HEK293T (cell line): ENCODE results near the gene HMGXB3.

Experiments
- ARNT ChIP-seq: fragments of 450-650 bp; IDR thresholded peaks from 2 replicates; pipeline ENCODE4 v1.6.1; 2017; ENCODE audit warnings: mild to moderate bottlenecking
- BHLHE40 ChIP-seq: fragments of 450-650 bp; IDR thresholded peaks from 2 replicates; pipeline ENCODE4 v1.6.1; 2016; ENCODE audit warnings: mild to moderate bottlenecking, moderate library complexity, borderline replicate concordance
- CTBP1 ChIP-seq: fragments of 450-650 bp; IDR thresholded peaks from 2 replicates; pipeline ENCODE4 v1.6.1; 2016; ENCODE audit warnings: borderline replicate concordance
- FOXA1 ChIP-seq: fragments of 450-650 bp; IDR thresholded peaks from 2 replicates; pipeline ENCODE4 v1.6.1; 2016; ENCODE audit warnings: mild to moderate bottlenecking
- FOXK2 ChIP-seq: fragments of 450-650 bp; IDR thresholded peaks from 2 replicates; pipeline ENCODE4 v1.6.1; 2016; ENCODE audit warnings: mild to moderate bottlenecking
- FOXM1 ChIP-seq: fragments of 450-650 bp; IDR thresholded peaks from 2 replicates; pipeline ENCODE4 v1.6.1; 2017; ENCODE audit warnings: mild to moderate bottlenecking, borderline replicate concordance
- HDGF ChIP-seq: fragments of 450-650 bp; IDR thresholded peaks from 2 replicates; pipeline ENCODE4 v1.6.1; 2017; ENCODE audit warnings: antibody characterized with exemption, borderline replicate concordance
- L3MBTL2 ChIP-seq: fragments of 450-650 bp; conservative IDR thresholded peaks from 2 replicates; pipeline ENCODE4 v1.6.1; 2016; ENCODE audit warnings: mild to moderate bottlenecking
- TARDBP ChIP-seq: fragments of 450-650 bp; IDR thresholded peaks from 2 replicates; pipeline ENCODE4 v1.6.1; 2016
- ZNF384 ChIP-seq: fragments of 450-650 bp; IDR thresholded peaks from 2 replicates; pipeline ENCODE4 v1.6.1; 2016
- TF ChIP-seq, protein P1 (sequence below): fragments of 450-650 bp; IDR thresholded peaks from 2 replicates; pipeline ENCODE4 v1.6.1; 2016

DNA sequence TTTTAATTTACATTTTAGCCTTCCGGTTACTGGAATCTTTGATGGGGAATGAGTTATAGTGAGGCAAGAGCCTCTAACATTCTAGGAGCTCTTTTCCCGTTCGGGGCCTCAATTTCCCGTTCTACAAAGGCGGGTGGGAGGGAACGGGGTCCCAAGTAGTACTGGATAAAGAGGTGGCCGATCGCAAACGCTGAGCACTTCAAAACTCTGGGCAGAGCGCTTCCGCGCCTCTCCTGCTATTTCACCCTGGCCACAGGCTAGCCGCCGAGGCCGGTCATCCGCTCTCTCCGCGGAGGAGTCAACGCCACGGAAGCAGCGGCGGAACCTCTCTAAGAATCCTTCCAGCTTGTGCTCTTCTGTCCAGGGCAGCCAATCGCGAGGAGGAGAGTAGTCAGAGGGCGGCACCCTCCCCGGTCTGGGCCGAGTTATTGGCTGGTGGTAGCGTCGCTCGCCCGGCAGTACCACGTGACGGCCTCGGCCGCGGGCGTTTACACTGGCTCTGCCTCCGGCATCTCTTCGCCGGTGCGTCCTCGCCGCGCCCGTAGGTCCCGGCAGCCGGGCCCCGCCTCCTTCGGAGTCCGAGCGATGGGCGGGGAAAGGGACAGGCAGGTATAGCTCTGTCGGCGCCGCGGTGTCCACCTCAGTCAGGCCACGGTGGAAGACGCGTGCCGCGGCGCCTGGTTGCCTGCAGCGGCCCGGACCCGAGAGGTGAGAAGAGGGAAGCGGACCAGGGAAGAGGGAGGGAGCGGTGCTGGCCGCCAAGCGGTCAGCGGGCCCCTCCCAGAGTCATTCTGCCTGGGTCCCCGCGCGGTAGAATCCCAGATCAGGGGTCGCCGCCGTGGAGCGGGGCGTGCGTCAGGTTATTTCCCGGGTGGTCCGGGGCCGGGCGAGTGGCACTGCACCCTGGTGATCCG, 40.0 kb upstream of the HMGXB3 start, which contains the start of gene SLC26A2:
- no peak for TF ChIP-seq CTBP1
- TF ChIP-seq ZNF384 = no peak
- no peak for TF ChIP-seq BHLHE40
- no peak for TF ChIP-seq FOXA1
- no peak for TF ChIP-seq ARNT
- no peak for TF ChIP-seq HDGF
- TF ChIP-seq, protein P1, sequence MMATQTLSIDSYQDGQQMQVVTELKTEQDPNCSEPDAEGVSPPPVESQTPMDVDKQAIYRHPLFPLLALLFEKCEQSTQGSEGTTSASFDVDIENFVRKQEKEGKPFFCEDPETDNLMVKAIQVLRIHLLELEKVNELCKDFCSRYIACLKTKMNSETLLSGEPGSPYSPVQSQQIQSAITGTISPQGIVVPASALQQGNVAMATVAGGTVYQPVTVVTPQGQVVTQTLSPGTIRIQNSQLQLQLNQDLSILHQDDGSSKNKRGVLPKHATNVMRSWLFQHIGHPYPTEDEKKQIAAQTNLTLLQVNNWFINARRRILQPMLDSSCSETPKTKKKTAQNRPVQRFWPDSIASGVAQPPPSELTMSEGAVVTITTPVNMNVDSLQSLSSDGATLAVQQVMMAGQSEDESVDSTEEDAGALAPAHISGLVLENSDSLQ = peak; percentile 100
- TF ChIP-seq FOXM1 = no peak
- peak; percentile 95 for TF ChIP-seq L3MBTL2
- TF ChIP-seq FOXK2 = no peak
- no peak for TF ChIP-seq TARDBP
